Activated B cell treated with CpG ODN at 0.5 μM for 24 hours (primary cell): Measurements from ENCODE around the gene SLC2A13. TPM values are rescaled to one million over a fixed set of nuclear protein-coding genes. Genes with fewer than 3 reads are reported as not detected.
"Not testable (repeated sequence)": the region's sequence is repeated elsewhere in the genome, so short reads cannot be mapped to it uniquely, and the experiment has no call there.

Experiments
- ATAC-seq: fragments of 200-7000 bp; cut with Tn5 transposase; one replicate; pipeline ENCODE4 v1.10.0; 2021; ENCODE audit warnings: low read depth, mild to moderate bottlenecking, moderate library complexity
- CTCF ChIA-PET: fragments of 350-600 bp; sonication (Branson Sonifier 250); formaldehyde crosslinking; loops from one replicate; lab custom pipeline; 2021; ENCODE audit warnings: antibody characterized with exemption; lab: Charles Lee
- POLR2A ChIA-PET: fragments of 350-600 bp; sonication (Branson Sonifier 250); formaldehyde crosslinking; loops from one replicate; lab custom pipeline; 2021; ENCODE audit warnings: antibody characterized with exemption; lab: Charles Lee
- DNase-seq: peaks from one replicate; pipeline ENCODE4 v3.0.0; 2022
- H3K27ac Mint-ChIP-seq: one replicate; pipeline ENCODE4 v1.8.0; 2020; ENCODE audit warnings: mixed read lengths
- H3K27me3 Mint-ChIP-seq: one replicate; pipeline ENCODE4 v1.8.0; 2021; ENCODE audit warnings: mixed read lengths
- H3K36me3 Mint-ChIP-seq: one replicate; pipeline ENCODE4 v1.8.0; 2021; ENCODE audit warnings: low read depth, mixed read lengths
- H3K4me1 Mint-ChIP-seq: one replicate; pipeline ENCODE4 v1.8.0; 2021; ENCODE audit warnings: mixed read lengths
- H3K4me3 Mint-ChIP-seq: one replicate; pipeline ENCODE4 v1.8.0; 2020; ENCODE audit warnings: mild to moderate bottlenecking, mixed read lengths
- H3K9me3 Mint-ChIP-seq: one replicate; pipeline ENCODE4 v1.8.0; 2020; ENCODE audit warnings: mixed read lengths
- intact Hi-C: fragments of 100-400 bp; cut with micrococcal nuclease; formaldehyde crosslinking; loops from one replicate; pipeline ENCODE4 v1.15.1; 2024
- total RNA-seq: library from RNA; stranded (reverse); gene quantifications from 2 replicates; pipeline ENCODE4 v1.2.3, GENCODE V29; 2022
- TF ChIP-seq, protein P1 (sequence below): fragments of 200-600 bp; IDR thresholded peaks from one replicate; pipeline ENCODE4 v1.8.0; 2022; ENCODE audit warnings: antibody characterized with exemption, mild to moderate bottlenecking

SLC2A13 gene
- total RNA-seq, 1 donor from 2014 or later, result 17.9 TPM

DNA sequence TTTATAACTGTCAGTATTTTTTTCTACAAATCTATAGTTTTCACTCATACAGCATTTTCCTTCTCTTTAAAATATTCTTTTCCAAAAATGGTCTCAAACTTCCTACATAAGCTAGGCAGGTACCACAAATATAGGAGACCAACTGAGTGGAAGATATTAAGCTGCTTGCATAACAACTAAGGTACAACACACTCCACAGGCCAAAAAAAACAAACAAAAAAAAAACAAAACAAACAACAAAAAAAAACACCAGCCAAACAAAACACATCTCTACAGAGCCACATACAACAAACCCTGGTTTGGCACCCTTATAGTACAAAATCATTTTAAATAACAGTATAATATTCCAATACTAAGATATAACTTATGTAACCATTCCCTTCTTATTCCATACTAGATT is 50.1 kb downstream of the SLC2A13 start:
- H3K27ac Mint-ChIP-seq, result no peak overlapping the region
- H3K27me3 Mint-ChIP-seq, result no peaks in the 10 kb centered on the region
- ChIA-PET CTCF (no interaction called here), POLR2A (no interaction called here)
- no peaks in the 10 kb centered on the region for H3K4me1 Mint-ChIP-seq
- no peak overlapping the region for H3K4me3 Mint-ChIP-seq
- H3K36me3 Mint-ChIP-seq, result no peaks in the 10 kb centered on the region
- no peak for ATAC-seq
- TF ChIP-seq, protein P1, sequence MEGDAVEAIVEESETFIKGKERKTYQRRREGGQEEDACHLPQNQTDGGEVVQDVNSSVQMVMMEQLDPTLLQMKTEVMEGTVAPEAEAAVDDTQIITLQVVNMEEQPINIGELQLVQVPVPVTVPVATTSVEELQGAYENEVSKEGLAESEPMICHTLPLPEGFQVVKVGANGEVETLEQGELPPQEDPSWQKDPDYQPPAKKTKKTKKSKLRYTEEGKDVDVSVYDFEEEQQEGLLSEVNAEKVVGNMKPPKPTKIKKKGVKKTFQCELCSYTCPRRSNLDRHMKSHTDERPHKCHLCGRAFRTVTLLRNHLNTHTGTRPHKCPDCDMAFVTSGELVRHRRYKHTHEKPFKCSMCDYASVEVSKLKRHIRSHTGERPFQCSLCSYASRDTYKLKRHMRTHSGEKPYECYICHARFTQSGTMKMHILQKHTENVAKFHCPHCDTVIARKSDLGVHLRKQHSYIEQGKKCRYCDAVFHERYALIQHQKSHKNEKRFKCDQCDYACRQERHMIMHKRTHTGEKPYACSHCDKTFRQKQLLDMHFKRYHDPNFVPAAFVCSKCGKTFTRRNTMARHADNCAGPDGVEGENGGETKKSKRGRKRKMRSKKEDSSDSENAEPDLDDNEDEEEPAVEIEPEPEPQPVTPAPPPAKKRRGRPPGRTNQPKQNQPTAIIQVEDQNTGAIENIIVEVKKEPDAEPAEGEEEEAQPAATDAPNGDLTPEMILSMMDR, result no peak
- no peaks in the 10 kb centered on the region for H3K9me3 Mint-ChIP-seq
- DNase-seq, result no peak
- intact Hi-C loops, result no loop called here

DNA sequence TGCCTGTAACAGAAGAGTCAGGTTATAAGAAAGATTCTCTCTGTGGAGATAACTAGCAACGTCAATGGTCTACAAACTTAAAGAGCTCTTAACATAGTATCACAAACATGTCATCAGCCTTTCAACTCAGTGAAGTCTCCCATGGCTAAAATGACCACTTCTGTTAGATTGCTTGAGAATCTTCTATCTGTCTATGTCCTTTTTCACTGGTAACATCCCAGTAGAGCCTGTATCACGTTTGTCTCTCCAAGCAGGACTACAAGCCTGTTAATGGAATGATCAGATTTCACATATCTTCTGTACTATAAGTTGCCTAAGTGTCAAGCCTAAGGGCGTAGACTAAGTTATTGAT is 50.7 kb downstream of the SLC2A13 start:
- no peak overlapping the region for H3K27ac Mint-ChIP-seq
- no peaks in the 10 kb centered on the region for H3K27me3 Mint-ChIP-seq
- no peak for DNase-seq
- POLR2A ChIA-PET, result no interaction called here
- intact Hi-C loops, result no loop called here
- TF ChIP-seq, protein P1, result no peak
- CTCF ChIA-PET, result no interaction called here
- no peak overlapping the region for H3K4me3 Mint-ChIP-seq
- no peaks in the 10 kb centered on the region for H3K36me3 Mint-ChIP-seq
- no peaks in the 10 kb centered on the region for H3K4me1 Mint-ChIP-seq
- H3K9me3 Mint-ChIP-seq, result no peaks in the 10 kb centered on the region
- no peak for ATAC-seq

DNA sequence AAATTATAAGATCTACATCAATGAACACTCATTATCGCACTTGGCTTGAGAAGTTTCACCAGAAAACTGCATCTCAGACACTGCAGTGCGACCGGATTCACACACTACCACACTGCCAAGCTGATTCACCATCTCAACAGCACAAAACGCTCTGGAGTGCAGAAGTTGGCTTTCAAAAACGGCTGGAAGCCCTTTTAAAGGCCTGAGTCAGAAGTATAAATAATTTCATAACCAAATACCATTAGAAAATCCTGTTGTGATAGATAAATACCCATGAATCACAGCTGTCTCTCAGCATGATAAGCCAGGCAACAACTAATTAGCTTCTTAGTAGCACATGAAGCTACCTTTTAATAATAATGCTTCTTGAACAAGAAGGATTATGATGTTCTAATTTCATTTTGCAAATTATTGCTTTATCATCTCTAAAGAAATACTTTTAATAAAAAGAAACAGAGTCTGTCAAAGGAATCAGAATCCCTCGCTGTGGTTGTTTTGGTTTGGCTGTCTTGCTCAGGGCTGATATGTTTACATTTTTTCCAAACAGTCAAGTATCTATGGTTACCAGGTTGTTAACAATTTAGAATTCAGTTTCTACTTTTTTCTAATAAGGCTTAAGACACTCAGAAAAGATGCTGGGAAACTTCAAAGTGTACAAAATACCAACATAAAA is 51.2 kb downstream of the SLC2A13 start:
- H3K4me1 Mint-ChIP-seq, result no peaks in the 10 kb centered on the region
- POLR2A ChIA-PET, result interaction anchor here (0.6 kb wide), 1 partner anchor 15 kb away, joined by 3 read pairs; no protein-coding TSS in a partner anchor
- no peaks in the 10 kb centered on the region for H3K27me3 Mint-ChIP-seq
- ATAC-seq, result no peak
- H3K36me3 Mint-ChIP-seq, result no peaks in the 10 kb centered on the region
- TF ChIP-seq, protein P1, result no peak
- intact Hi-C loops, result no loop called here
- no peak overlapping the region for H3K27ac Mint-ChIP-seq
- DNase-seq, result no peak
- no peak overlapping the region for H3K4me3 Mint-ChIP-seq
- no peaks in the 10 kb centered on the region for H3K9me3 Mint-ChIP-seq
- CTCF ChIA-PET, result interaction anchor here (0.7 kb wide), 1 partner anchor 118 kb away, joined by 3 read pairs; no protein-coding TSS in a partner anchor

DNA sequence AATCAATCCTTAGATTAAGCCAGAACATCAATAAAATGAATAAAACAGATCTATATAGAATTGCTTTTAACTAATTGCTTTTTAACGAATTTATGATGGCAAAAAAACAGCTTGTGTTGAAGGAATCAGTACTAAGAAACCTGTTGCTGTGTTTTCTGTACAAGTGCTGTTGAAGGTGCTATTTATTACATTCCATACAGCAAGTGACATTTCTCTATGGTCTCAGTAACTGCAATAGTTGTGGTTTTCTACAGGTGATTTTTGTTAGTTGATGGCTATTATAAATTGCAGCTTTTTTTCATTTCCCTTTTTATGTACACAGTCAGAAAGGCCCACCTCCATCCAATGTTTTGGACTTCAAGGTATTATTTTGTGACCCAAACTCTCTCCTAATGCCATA is 56.6 kb downstream of the SLC2A13 start:
- ChIA-PET CTCF (interaction anchor here (0.7 kb wide), 1 partner anchor 202 kb away, joined by 4 read pairs; no protein-coding TSS in a partner anchor), POLR2A (no interaction called here)
- TF ChIP-seq, protein P1, result no peak
- Mint-ChIP-seq H3K9me3 (no peaks in the 10 kb centered on the region), H3K27me3 (no peaks in the 10 kb centered on the region), H3K36me3 (no peaks in the 10 kb centered on the region), H3K4me3 (no peak overlapping the region), H3K4me1 (no peaks in the 10 kb centered on the region), H3K27ac (no peak overlapping the region)
- DNase-seq, result no peak
- ATAC-seq, result no peak
- intact Hi-C loops, result no loop called here

DNA sequence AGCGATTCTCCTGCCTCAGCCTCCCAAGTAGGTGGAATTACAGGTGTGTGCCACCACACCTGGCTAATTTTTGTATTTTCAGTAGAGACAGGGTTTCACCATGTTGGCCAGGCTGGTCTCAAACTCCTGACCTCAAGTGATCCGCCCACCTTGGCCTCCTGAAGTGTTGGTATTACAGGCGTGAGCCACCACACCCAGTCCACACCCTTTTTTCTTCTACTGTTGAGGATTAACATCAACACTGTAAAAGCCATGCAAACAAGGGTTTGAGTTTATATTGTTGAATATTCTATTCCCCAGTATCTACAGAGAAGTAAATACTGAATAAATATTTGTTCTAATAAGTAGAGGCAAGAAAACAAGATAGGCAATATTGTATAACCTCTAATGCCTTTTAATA is 58.9 kb downstream of the SLC2A13 start:
- H3K9me3 Mint-ChIP-seq, H3K4me3 Mint-ChIP-seq, DNase-seq, intact Hi-C loops, H3K27ac Mint-ChIP-seq, H3K4me1 Mint-ChIP-seq, H3K27me3 Mint-ChIP-seq, ATAC-seq, POLR2A ChIA-PET, H3K36me3 Mint-ChIP-seq: not testable (repeated sequence)
- CTCF ChIA-PET, result interaction anchor here (1.0 kb wide), 1 partner anchor 55 kb away, joined by 5 read pairs; no protein-coding TSS in a partner anchor
